Bronchial epithelial cell (primary cell): Measurements from ENCODE around the gene ZNF345. TPM values are rescaled to one million over a fixed set of nuclear protein-coding genes. Genes with fewer than 3 reads are reported as not detected.

Experiments
- DNase-seq: peaks from one replicate; pipeline ENCODE4 v3.0.0-alpha.2; 2010; ENCODE audit warnings: low read depth
- FAIRE-seq: peaks from 2 replicates; lab custom pipeline; 2011; peaks lifted over from hg19 to GRCh38; lab: Jason Lieb, UNC
- H3K27me3 ChIP-seq: 2 replicates; pipeline ENCODE4 v1.5.1; 2011; ENCODE audit warnings: low read length; ENCODE audit not compliant: control insufficient read depth, insufficient read depth
- H3K36me3 ChIP-seq: 2 replicates; pipeline ENCODE4 v1.5.1; 2011; ENCODE audit warnings: low read length; ENCODE audit not compliant: control insufficient read depth, insufficient read depth
- H3K4me3 ChIP-seq: 2 replicates; pipeline ENCODE4 v1.5.1; 2011; ENCODE audit warnings: mild to moderate bottlenecking, low read depth, low read length, control low read depth
- total RNA-seq: library from RNA; depleted of rRNA; stranded (reverse); fragments of >200 nt; gene quantifications from 2 replicates; pipeline ENCODE4 v1.2.1, GENCODE V29; 2014
- TF ChIP-seq, protein P1 (sequence below): IDR thresholded peaks from 2 replicates; pipeline ENCODE4 v1.5.1; 2011; ENCODE audit warnings: mild to moderate bottlenecking, moderate library complexity, low read length, control low read depth, inconsistent platforms; ENCODE audit not compliant: insufficient read depth, severe bottlenecking

The ZNF345 gene
- total RNA-seq, 1 donor from 2014 or later, result 1.6 TPM

DNA sequence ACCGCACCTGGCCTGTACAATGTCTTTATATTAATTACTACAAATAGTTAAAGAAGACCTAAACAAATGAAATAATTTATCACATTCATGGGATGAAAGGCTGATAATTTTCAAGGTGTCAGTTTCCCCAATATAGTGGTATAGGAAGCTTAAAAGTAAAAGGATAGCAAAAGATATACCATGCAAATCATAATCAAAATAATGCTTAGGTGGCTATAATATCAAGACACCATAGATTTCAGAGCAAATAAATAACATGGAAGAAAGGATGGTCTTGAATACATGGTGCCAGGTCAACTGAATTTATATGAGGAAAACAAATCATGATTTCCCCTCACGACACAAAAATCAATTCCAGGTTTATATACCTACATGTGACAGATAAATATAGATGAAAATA lies 17.2 kb upstream of the ZNF345 start:
- no peak for DNase-seq
- Histone ChIP-seq H3K27me3 (no peaks in the 10 kb centered on the region), H3K4me3 (no peak overlapping the region), H3K36me3 (peaks cover 4% of the 10 kb centered on the region)
- no peak for FAIRE-seq
- TF ChIP-seq, protein P1, sequence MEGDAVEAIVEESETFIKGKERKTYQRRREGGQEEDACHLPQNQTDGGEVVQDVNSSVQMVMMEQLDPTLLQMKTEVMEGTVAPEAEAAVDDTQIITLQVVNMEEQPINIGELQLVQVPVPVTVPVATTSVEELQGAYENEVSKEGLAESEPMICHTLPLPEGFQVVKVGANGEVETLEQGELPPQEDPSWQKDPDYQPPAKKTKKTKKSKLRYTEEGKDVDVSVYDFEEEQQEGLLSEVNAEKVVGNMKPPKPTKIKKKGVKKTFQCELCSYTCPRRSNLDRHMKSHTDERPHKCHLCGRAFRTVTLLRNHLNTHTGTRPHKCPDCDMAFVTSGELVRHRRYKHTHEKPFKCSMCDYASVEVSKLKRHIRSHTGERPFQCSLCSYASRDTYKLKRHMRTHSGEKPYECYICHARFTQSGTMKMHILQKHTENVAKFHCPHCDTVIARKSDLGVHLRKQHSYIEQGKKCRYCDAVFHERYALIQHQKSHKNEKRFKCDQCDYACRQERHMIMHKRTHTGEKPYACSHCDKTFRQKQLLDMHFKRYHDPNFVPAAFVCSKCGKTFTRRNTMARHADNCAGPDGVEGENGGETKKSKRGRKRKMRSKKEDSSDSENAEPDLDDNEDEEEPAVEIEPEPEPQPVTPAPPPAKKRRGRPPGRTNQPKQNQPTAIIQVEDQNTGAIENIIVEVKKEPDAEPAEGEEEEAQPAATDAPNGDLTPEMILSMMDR, result no peak

DNA sequence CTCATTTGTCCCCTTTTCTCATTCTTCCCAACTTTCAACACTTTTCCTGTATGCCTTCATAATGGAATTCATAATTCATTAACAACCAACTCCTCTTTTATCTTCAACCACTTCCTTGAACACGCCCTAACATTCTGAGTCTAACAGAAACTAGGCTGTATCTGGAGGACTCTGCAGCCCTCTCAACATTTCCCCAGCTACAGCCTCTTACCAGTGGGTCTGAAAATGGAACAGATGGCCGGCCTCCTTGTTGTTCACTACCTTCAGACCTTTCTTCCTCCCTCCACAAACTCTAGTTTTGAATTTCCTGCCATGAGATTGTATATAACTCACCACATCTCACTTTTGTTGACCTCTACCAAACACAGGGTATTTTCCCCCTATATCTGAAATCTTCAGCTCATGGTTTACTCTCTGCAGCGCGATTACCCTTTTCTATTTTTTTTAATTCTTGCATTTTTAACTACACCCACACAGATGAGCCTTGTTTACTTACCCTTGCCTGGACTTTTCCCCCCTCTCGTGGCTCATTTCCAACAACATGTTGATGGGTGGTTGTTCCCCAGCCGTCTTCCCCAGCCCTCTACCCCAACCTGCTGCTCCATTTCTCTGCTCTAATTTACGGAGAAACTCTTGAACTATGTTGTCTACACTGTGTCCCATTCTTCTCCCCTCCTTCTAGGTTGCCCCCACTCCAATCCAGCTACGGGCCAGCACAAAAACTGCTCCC lies 13.3 kb upstream of the ZNF345 start:
- TF ChIP-seq, protein P1, result no peak
- FAIRE-seq (no peak), DNase-seq (peak; percentile 21)
- Histone ChIP-seq H3K4me3 (peak overlapping the region; percentile 67), H3K36me3 (peaks cover 1% of the 10 kb centered on the region), H3K27me3 (no peaks in the 10 kb centered on the region)

DNA sequence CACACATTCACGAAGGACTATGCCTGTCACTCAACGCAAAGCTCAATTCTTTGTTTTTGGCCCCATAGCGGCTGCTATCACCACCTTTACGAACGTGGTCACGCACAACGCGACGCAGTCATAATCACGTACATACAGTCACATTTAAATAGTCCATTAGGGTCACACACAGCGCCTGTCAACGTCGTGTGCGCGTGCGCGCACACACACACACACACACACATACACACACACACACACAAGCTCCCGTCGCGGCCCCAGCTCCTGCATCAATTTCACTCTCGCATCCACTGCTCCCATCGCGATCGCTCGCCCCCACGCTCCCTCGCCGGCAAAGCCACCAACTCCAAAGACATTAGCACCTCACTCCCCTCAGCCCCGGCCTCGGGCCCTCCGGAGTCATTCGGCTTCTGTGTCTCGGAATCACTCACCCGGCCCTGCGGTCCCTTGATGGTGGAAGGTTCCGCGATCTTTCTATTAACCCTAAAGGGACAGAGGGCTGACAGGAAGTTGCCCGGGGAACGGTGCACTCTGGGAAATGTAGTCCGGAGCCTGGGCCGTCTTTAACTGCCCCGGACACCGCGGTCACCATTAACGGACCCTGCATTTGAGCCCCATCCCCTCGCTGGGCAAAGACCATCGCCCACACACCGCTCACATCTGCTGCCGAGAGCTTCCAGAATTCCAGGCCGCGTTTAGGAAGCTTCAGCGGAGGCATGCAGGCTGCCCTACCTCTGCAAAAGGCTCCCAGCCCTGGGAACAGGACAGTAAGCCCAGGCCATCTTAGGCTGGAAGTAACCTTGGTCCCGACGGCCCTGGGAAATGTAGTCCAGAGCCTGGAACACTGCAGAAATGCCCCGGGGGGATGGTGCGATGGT lies 12.5 kb upstream of the ZNF345 start, which contains the start of gene ZNF790:
TSS of gene ZNF790 (minus strand) at position 482 of the 878 bp plus-strand sequence. CDS start 12,768 bp downstream, outside the sequence.
- peak within 1 kb of the TSS; percentile 67 for H3K4me3 ChIP-seq
- TF ChIP-seq, protein P1, result no peak
- DNase-seq (peak; percentile 82), FAIRE-seq (no peak)
- no peaks in the 10 kb centered on the region for H3K27me3 ChIP-seq
- no peaks in the 10 kb centered on the region for H3K36me3 ChIP-seq

DNA sequence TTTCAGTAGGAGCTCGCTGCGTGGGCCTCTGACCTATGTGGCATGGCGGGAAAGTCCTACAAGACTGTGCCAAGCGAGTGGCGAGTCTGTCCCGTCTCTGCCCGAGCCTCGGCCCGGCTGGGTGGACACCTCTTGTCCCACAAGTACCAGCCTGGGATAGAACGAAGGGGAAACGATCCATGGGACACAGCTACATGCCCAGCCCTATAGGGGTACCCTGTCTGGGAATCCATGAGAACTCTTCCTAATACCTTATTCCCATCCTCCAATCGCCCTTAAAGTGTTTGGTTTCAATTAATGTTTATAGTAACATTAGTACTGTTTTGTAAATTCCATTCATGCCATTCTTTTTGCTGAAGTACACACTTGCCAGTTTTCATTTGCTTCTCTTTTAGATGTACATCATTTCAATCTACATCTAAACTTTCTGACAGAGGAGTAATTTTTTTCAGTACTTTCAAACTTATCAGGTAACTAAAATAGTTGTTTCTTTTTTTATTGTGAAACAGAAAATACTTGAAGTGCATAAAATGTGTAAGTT lies 11.8 kb upstream of the ZNF345 start:
- Histone ChIP-seq H3K27me3 (no peaks in the 10 kb centered on the region), H3K4me3 (peak overlapping the region; percentile 67), H3K36me3 (no peaks in the 10 kb centered on the region)
- TF ChIP-seq, protein P1, result no peak
- FAIRE-seq (no peak), DNase-seq (no peak)

DNA sequence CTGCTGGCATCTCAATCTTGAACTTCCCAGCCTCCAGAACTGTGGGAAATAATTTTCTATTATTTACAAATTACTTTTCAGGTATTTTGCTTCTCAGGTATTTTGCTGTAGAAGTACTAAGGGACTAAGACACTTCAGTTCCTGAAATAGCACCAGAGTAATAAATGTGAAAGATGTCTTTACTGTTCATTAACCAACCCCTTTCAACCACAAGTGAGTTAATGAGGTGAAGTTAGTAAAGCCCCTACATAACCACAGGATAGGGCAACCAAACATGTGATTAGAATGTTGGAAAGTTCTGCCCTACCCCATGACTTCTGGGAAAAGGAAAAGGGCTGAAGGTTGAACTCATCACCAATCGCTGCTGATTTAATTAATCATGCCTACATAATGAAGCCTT lies 2.7 kb upstream of the ZNF345 start:
- DNase-seq (no peak), FAIRE-seq (no peak)
- TF ChIP-seq, protein P1, result no peak
- no peak overlapping the region for H3K4me3 ChIP-seq
- no peaks in the 10 kb centered on the region for H3K27me3 ChIP-seq
- peaks cover 3% of the 10 kb centered on the region for H3K36me3 ChIP-seq
